Epithelial cell of prostate (primary cell): Measurements from ENCODE around the gene CSAG2.
"Not testable (repeated sequence)": the region's sequence is repeated elsewhere in the genome, so short reads cannot be mapped to it uniquely, and the experiment has no call there.

Experiments
- DNase-seq: peaks from one replicate; pipeline ENCODE4 v3.0.0-alpha.2; 2011; ENCODE audit warnings: low read depth, low spot score
- H3K27ac ChIP-seq: fragments of 450-650 bp; 2 replicates; pipeline ENCODE4 v1.5.1; 2017; ENCODE audit warnings: mild to moderate bottlenecking

CSAG2 gene, protein sequence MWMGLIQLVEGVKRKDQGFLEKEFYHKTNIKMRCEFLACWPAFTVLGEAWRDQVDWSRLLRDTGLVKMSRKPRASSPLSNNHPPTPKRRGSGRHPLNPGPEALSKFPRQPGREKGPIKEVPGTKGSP

GRCh38 chrX:152709173-152709572, at the start of gene CSAG2:
Gene CSAG2, minus strand, starts transcription at chrX:152709273. Its CDS starts 161 bp downstream, at chrX:152709112.
- DNase-seq, H3K27ac ChIP-seq: not testable (repeated sequence)

GRCh38 chrX:152754871-152755270, 45.8 kb upstream of the CSAG2 start:
- H3K27ac ChIP-seq, DNase-seq: not testable (repeated sequence)

DNA sequence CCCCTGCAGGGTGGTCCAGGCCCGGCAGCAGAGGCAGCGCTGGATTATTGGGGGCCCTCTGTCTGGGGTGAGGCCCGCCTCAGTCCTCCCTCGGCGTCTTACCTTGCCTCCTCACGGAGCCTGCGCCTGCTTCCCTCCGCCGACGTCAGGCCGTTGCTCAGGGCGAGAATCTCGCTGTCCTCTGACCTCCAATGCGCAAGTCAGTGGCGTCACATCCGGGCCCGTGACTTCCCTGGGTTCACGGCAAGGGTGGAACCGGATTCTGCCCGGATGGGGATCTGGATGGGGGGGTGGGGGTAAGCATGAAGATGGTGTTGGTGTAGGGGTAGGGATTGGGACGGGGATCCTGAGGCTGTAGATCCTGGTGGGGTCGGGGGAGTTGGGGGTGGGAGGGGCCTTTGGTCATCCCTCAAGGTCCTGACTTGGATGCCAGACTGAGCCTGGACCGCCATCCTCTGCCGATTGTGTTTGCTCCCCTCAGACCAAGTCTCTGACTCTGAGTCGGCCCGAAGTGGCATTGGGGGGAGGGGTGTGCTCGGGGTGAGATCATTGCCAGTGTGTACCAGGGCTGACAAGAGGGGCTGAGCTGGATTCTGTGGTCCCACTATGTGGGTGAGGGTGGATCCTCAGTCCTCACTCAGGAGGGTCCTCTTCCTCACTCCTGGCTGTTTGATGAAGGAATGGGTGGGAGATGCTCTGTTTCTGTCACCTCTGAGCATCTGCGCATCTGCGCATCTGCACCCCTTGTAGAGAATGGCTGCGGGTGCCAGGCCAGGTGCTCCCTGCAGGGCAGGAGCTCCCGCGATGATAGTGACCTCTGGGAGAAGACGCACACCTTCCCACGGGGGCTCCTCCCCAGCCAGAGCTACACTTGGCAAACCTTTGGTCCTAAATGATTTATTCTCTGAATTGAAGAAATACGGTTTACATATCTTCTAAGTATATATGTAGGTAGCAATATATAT, 44.9 kb upstream of the CSAG2 start, which contains the start of gene MAGEA2:
MAGEA2 (minus strand) TSS at position 157 of the 965 bp plus-strand sequence. CDS start 2,479 bp downstream, outside the sequence.
- not testable (repeated sequence) for DNase-seq, H3K27ac ChIP-seq

DNA sequence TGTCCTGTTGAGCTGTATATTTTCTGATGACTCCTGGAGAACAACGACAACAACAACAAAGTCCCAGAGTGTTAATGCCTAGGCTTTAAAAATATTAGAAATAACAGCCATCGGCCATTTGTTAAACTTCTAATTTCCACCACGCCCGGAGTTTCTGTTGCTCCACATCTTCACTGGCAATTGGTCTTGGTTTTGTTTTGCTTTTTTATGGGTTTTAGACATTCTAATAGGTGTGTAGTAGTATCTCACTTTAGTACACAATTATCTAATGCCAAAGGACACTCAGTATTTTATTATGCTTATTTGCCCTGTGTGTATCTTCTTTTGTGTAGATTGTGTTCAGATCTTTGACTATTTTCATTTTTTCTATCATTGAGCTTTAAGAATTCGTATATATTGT, 29.5 kb upstream of the CSAG2 start:
- no peak overlapping the region for H3K27ac ChIP-seq
- DNase-seq = no peak

DNA sequence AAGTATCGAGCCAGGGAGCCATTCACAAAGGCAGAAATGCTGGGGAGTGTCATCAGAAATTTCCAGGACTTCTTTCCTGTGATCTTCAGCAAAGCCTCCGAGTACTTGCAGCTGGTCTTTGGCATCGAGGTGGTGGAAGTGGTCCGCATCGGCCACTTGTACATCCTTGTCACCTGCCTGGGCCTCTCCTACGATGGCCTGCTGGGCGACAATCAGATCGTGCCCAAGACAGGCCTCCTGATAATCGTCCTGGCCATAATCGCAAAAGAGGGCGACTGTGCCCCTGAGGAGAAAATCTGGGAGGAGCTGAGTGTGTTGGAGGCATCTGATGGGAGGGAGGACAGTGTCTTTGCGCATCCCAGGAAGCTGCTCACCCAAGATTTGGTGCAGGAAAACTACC, 27.5 kb upstream of the CSAG2 start:
- not testable (repeated sequence) for DNase-seq, H3K27ac ChIP-seq

GRCh38 chrX:152735860-152736511, 26.9 kb upstream of the CSAG2 start:
- DNase-seq = no peak
- H3K27ac ChIP-seq = no peak overlapping the region

- H3K27ac ChIP-seq = no peak overlapping the region
- DNase-seq = no peak
Measured at GRCh38 chrX:152735101-152735500, 26.0 kb upstream of the CSAG2 start.

DNA sequence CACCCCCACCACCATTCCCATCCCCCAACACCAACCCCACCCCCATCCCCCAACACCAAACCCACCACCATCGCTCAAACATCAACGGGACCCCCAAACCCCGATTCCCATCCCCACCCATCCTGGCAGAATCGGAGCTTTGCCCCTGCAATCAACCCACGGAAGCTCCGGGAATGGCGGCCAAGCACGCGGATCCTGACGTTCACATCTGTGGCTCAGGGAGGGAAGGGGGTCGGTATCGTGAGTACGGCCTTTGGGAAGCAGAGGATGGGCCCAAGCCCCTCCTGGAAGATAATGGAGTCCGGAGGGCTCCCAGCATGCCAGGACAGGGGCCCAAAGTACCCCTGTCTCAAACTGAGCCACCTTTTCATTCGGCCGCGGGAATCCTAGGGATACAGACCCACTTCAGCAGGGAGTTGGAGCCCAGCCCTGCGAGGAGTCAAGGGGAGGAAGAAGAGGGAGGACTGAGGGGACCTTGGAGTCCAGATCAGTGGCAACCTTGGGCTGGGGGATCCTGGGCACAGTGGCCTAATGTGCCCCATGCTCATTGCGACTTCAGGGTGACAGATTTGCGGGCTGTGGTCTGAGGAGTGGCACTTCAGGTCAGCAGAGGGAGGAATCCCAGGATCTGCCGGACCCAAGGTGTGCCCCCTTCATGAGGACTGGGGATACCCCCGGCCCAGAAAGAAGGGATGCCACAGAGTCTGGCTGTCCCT, 25.2 kb upstream of the CSAG2 start:
- H3K27ac ChIP-seq, DNase-seq: not testable (repeated sequence)

- DNase-seq = no peak
Measured at GRCh38 chrX:152733261-152733975, 24.3 kb upstream of the CSAG2 start, which contains the start of the genes CSAG1 and MAGEA12. Gene CSAG1, minus strand, starts transcription at chrX:152733721. Its CDS starts 1,261 bp downstream, at chrX:152732460. Gene MAGEA12, plus strand, starts transcription at chrX:152733757. Its CDS starts 2,405 bp downstream, at chrX:152736162.

GRCh38 chrX:152725409-152725808, 16.3 kb upstream of the CSAG2 start:
- no peak overlapping the region for H3K27ac ChIP-seq
- DNase-seq = no peak

More at GRCh38 chrX:152733261-152733975, 24.3 kb upstream of the CSAG2 start, which contains the start of the genes CSAG1 and MAGEA12:
- no peak within 1 kb of the TSS for H3K27ac ChIP-seq

DNA sequence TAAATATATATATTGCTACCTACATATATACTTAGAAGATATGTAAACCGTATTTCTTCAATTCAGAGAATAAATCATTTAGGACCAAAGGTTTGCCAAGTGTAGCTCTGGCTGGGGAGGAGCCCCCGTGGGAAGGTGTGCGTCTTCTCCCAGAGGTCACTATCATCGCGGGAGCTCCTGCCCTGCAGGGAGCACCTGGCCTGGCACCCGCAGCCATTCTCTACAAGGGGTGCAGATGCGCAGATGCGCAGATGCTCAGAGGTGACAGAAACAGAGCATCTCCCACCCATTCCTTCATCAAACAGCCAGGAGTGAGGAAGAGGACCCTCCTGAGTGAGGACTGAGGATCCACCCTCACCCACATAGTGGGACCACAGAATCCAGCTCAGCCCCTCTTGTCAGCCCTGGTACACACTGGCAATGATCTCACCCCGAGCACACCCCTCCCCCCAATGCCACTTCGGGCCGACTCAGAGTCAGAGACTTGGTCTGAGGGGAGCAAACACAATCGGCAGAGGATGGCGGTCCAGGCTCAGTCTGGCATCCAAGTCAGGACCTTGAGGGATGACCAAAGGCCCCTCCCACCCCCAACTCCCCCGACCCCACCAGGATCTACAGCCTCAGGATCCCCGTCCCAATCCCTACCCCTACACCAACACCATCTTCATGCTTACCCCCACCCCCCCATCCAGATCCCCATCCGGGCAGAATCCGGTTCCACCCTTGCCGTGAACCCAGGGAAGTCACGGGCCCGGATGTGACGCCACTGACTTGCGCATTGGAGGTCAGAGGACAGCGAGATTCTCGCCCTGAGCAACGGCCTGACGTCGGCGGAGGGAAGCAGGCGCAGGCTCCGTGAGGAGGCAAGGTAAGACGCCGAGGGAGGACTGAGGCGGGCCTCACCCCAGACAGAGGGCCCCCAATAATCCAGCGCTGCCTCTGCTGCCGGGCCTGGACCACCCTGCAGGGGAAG, 5.0 kb upstream of the CSAG2 start, which contains the start of gene MAGEA2B:
MAGEA2B (plus strand) TSS at position 814 of the 973 bp plus-strand sequence. CDS start 2,479 bp downstream, outside the sequence.
- not testable (repeated sequence) for H3K27ac ChIP-seq, DNase-seq

- not testable (repeated sequence) for H3K27ac ChIP-seq, DNase-seq
Measured at GRCh38 chrX:152713195-152713594, 4.1 kb upstream of the CSAG2 start.

- H3K27ac ChIP-seq, DNase-seq: not testable (repeated sequence)
Measured at GRCh38 chrX:152706500-152706899, 2.6 kb downstream of the CSAG2 start.

- not testable (repeated sequence) for H3K27ac ChIP-seq, DNase-seq
Measured at GRCh38 chrX:152700390-152700789, 8.7 kb downstream of the CSAG2 start.

GRCh38 chrX:152697952-152698931, 10.8 kb downstream of the CSAG2 start, which contains the start of gene MAGEA3:
Gene MAGEA3, plus strand, starts transcription at chrX:152698794. Its CDS starts 2,039 bp downstream, at chrX:152700833.
- not testable (repeated sequence) for H3K27ac ChIP-seq, DNase-seq

- H3K27ac ChIP-seq, DNase-seq: not testable (repeated sequence)
Measured at GRCh38 chrX:152681012-152681411, 28.1 kb downstream of the CSAG2 start.
